ENCODE measurements around the gene STK33. TPM values are rescaled to one million over a fixed set of nuclear protein-coding genes. Genes with fewer than 3 reads are reported as not detected.

The STK33 gene
- polyA plus RNA-seq, 1 of the 3 experiments (the other 2 are of a cell fraction): 12.3 TPM

DNA sequence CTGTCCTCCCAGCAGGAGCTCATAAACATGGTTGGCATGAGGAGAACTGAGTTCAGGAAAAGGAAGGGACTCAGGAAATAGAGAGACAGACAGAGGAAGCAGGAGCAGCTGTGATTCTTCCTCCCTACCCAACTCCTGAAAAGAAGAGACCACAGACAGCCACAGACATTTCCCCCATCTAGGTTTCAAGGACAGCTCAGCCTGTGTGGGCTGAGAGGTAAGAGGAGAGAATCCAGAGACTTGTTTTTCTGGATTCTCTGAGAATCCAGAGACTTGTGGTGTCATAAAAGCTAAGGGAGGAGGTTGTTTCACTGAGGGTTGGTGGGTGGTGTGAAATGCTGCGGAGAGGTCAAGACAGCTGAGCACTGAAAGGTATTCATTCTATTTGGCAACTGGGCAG, 19.0 kb upstream of the STK33 start:
- Histone ChIP-seq H2AFZ (ENCODE audit: low read depth) (no peak overlapping the region), H3K4me3 (ENCODE audit: low read depth in 2 of 2, low read length in 1 of 2) (no peak overlapping the region), H3K9me3 (no peaks in the 10 kb centered on the region), H3F3A (replicated peaks; ENCODE audit: insufficient read depth) (no peaks in the 10 kb centered on the region), H3K4me1 (ENCODE audit: control insufficient read depth in 1 of 2, insufficient read depth in 2 of 2, low read depth in 1 of 2, low read length in 1 of 2) (no peaks in the 10 kb centered on the region), H3K36me3 (replicated peaks in 1 of 2; ENCODE audit: control insufficient read depth in 1 of 2, insufficient read depth in 2 of 2, low read length in 1 of 2) (peaks cover 0 to 14% of the 10 kb centered on the region in 2 experiments), H3K79me2 (ENCODE audit: insufficient read depth) (no peaks in the 10 kb centered on the region), H3K9ac (no peak overlapping the region), H3K27ac (ENCODE audit: low read depth in 2 of 2, low read length in 1 of 2) (no peak overlapping the region), H3K27me3 (ENCODE audit: insufficient read depth) (no peaks in the 10 kb centered on the region), H4K20me1 (ENCODE audit: insufficient read depth) (no peaks in the 10 kb centered on the region), H3K4me2 (no peak overlapping the region), H3K9me2 (no peaks in the 10 kb centered on the region)
- no peak for DNase-seq
- WGBS (ENCODE audit: low lambda C conversion rate): 100% methylated on average over 1 of the region's 1 CpG
- ChIA-PET CTCF (no interaction called here), POLR2A (interaction anchor here (0.5 kb wide), 1 partner anchor 1949 kb away, joined by 3 read pairs; no protein-coding TSS in a partner anchor)
- no peak for TF ChIP-seq SIN3A (IDR thresholded peaks at IDR 0.05; ENCODE audit: borderline replicate concordance, low read depth, low read length)
- TF ChIP-seq TCF12 (IDR thresholded peaks at IDR 0.05): no peak
- TF ChIP-seq REST (IDR thresholded peaks at IDR 0.05; ENCODE audit: low read depth, low read length): no peak
- no peak for TF ChIP-seq ELF1 (IDR thresholded peaks at IDR 0.05)
- TF ChIP-seq, protein P1, sequence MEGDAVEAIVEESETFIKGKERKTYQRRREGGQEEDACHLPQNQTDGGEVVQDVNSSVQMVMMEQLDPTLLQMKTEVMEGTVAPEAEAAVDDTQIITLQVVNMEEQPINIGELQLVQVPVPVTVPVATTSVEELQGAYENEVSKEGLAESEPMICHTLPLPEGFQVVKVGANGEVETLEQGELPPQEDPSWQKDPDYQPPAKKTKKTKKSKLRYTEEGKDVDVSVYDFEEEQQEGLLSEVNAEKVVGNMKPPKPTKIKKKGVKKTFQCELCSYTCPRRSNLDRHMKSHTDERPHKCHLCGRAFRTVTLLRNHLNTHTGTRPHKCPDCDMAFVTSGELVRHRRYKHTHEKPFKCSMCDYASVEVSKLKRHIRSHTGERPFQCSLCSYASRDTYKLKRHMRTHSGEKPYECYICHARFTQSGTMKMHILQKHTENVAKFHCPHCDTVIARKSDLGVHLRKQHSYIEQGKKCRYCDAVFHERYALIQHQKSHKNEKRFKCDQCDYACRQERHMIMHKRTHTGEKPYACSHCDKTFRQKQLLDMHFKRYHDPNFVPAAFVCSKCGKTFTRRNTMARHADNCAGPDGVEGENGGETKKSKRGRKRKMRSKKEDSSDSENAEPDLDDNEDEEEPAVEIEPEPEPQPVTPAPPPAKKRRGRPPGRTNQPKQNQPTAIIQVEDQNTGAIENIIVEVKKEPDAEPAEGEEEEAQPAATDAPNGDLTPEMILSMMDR (IDR thresholded peaks at IDR 0.05): no peak
- no peak for TF ChIP-seq PBX3 (IDR thresholded peaks at IDR 0.05)
- TF ChIP-seq, protein P2, sequence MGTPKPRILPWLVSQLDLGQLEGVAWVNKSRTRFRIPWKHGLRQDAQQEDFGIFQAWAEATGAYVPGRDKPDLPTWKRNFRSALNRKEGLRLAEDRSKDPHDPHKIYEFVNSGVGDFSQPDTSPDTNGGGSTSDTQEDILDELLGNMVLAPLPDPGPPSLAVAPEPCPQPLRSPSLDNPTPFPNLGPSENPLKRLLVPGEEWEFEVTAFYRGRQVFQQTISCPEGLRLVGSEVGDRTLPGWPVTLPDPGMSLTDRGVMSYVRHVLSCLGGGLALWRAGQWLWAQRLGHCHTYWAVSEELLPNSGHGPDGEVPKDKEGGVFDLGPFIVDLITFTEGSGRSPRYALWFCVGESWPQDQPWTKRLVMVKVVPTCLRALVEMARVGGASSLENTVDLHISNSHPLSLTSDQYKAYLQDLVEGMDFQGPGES (IDR thresholded peaks at IDR 0.05; ENCODE audit: low read depth, low read length): no peak
- TF ChIP-seq FOSL2 (IDR thresholded peaks at IDR 0.05; ENCODE audit: borderline replicate concordance, low read depth): no peak
- no peak for TF ChIP-seq CHD2 (IDR thresholded peaks at IDR 0.05; ENCODE audit: low read length, partially characterized antibody)
- no peak for TF ChIP-seq RXRA (IDR thresholded peaks at IDR 0.05; ENCODE audit: borderline replicate concordance, low read depth)
- TF ChIP-seq POLR2AphosphoS5 (IDR thresholded peaks at IDR 0.05; ENCODE audit: low read depth, low read length): no peak
- no peak for TF ChIP-seq MXI1 (IDR thresholded peaks at IDR 0.05; ENCODE audit: low read depth, low read length)
- TF ChIP-seq RAD21 (IDR thresholded peaks at IDR 0.05; ENCODE audit: low read length): no peak
- no peak for TF ChIP-seq TEAD4 (IDR thresholded peaks at IDR 0.05; ENCODE audit: borderline replicate concordance, insufficient read depth)
- TF ChIP-seq ZBTB33 (IDR thresholded peaks at IDR 0.05; ENCODE audit: borderline replicate concordance, low read depth): no peak
- TF ChIP-seq FOXJ3 (CRISPR knock-in tag; IDR thresholded peaks at IDR 0.05): no peak
